ENCODE results near the gene TGFBI.

Gene TGFBI

GRCh38 chr5:136022965-136023364 lies 5.8 kb upstream of the TGFBI start:
- no peak for DNase-seq (ENCODE audit: low read depth)
- TF ChIP-seq CTCF (IDR thresholded peaks at IDR 0.05; ENCODE audit: control insufficient read depth, extremely low read depth, insufficient read depth), result no peak
- no peak overlapping the region for H3K4me3 ChIP-seq (ENCODE audit: low read depth, low read length)

GRCh38 chr5:136023958-136024541 lies 4.7 kb upstream of the TGFBI start:
- H3K4me3 ChIP-seq (ENCODE audit: low read depth, low read length), result no peak overlapping the region

GRCh38 chr5:136025900-136026299 lies 2.9 kb upstream of the TGFBI start:
- H3K4me3 ChIP-seq (ENCODE audit: low read depth, low read length), result no peak overlapping the region
- DNase-seq (ENCODE audit: low read depth), result no peak
- no peak for TF ChIP-seq CTCF (IDR thresholded peaks at IDR 0.05; ENCODE audit: control insufficient read depth, extremely low read depth, insufficient read depth)

More at GRCh38 chr5:136023958-136024541, 4.7 kb upstream of the TGFBI start:
- TF ChIP-seq CTCF (IDR thresholded peaks at IDR 0.05; ENCODE audit: control insufficient read depth, extremely low read depth, insufficient read depth), result no peak
- DNase-seq (ENCODE audit: low read depth), result no peak

GRCh38 chr5:136026636-136027035 lies 2.2 kb upstream of the TGFBI start:
- no peak for DNase-seq (ENCODE audit: low read depth)
- no peak for TF ChIP-seq CTCF (IDR thresholded peaks at IDR 0.05; ENCODE audit: control insufficient read depth, extremely low read depth, insufficient read depth)

GRCh38 chr5:136027311-136027710 lies 1.5 kb upstream of the TGFBI start:
- no peak for TF ChIP-seq CTCF (IDR thresholded peaks at IDR 0.05; ENCODE audit: control insufficient read depth, extremely low read depth, insufficient read depth)
- DNase-seq (ENCODE audit: low read depth), result no peak
- H3K4me3 ChIP-seq (ENCODE audit: low read depth, low read length), result no peak overlapping the region

More at GRCh38 chr5:136026636-136027035, 2.2 kb upstream of the TGFBI start:
- H3K4me3 ChIP-seq (ENCODE audit: low read depth, low read length), result no peak overlapping the region

DNA sequence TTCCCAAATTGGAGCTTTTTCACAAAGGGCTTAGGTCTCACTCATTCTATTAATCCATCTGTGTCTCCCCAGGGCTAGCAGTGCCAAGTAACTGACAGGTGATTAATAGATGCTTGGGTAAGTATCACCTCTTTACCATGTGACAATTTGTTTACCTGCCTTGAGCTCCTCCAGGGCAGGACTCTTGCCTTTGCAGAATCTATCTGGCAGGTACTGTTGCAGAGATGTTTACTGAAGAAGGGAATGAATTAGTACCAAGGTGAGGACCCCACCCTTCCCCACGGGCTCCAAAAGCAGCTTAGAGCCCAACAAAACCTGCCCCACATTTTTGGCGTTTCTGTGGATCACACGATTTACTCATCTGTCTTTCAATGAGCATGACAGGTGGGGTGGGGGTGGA lies 698 bp upstream of the TGFBI start:
- H3K4me3 ChIP-seq (ENCODE audit: low read depth, low read length), result no peak overlapping the region
- DNase-seq (ENCODE audit: low read depth), result no peak
- TF ChIP-seq CTCF (IDR thresholded peaks at IDR 0.05; ENCODE audit: control insufficient read depth, extremely low read depth, insufficient read depth), result no peak

- no peak for TF ChIP-seq CTCF (IDR thresholded peaks at IDR 0.05; ENCODE audit: control insufficient read depth, extremely low read depth, insufficient read depth)
- H3K4me3 ChIP-seq (ENCODE audit: low read depth, low read length), result no peak overlapping the region
- DNase-seq (ENCODE audit: low read depth), result no peak
Observed at GRCh38 chr5:136030252-136030651, 1.5 kb downstream of the TGFBI start.
